ENCODE results near the gene ITSN1.

DNA sequence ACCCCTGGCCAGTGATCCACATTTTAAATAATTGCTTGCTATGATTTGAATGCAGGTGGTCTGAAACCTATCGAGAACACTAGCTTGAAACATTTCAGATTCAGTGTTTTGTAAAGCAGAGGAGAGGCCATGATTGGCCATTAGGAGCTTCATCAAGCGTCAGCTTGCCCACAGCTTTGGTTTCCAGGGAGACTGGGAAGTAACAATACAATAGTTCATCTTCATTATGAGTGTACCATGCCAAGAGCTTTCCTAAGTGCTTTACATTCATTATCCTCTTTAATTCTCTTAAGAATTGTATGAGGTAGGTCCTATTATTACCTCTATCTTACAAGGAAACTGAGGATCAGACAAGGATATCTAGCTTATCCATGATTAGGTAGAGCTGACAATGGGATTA lies 301.0 kb downstream of the ITSN1 start:
- TF ChIP-seq, protein P1, sequence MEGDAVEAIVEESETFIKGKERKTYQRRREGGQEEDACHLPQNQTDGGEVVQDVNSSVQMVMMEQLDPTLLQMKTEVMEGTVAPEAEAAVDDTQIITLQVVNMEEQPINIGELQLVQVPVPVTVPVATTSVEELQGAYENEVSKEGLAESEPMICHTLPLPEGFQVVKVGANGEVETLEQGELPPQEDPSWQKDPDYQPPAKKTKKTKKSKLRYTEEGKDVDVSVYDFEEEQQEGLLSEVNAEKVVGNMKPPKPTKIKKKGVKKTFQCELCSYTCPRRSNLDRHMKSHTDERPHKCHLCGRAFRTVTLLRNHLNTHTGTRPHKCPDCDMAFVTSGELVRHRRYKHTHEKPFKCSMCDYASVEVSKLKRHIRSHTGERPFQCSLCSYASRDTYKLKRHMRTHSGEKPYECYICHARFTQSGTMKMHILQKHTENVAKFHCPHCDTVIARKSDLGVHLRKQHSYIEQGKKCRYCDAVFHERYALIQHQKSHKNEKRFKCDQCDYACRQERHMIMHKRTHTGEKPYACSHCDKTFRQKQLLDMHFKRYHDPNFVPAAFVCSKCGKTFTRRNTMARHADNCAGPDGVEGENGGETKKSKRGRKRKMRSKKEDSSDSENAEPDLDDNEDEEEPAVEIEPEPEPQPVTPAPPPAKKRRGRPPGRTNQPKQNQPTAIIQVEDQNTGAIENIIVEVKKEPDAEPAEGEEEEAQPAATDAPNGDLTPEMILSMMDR (IDR thresholded peaks at IDR 0.05): no peak
- TF ChIP-seq ZFX (IDR thresholded peaks at IDR 0.05; ENCODE audit: borderline replicate concordance): no peak
